Astrocyte (in vitro differentiated cells and primary cell): Measurements from ENCODE around the gene TTYH3. TPM values are rescaled to one million over a fixed set of nuclear protein-coding genes. Genes with fewer than 3 reads are reported as not detected.

Source experiments
- DNase-seq: peaks from one replicate; pipeline ENCODE4 v3.0.0-alpha.2; 2010; ENCODE audit warnings: low read depth
- FAIRE-seq: peaks from 2 replicates; lab custom pipeline; 2011; peaks lifted over from hg19 to GRCh38; lab: Jason Lieb, UNC
- H2AFZ ChIP-seq: 2 replicates; pipeline ENCODE4 v1.6.0; 2012; ENCODE audit warnings: low read depth, low read length, inconsistent platforms
- H3K27ac ChIP-seq: 2 replicates; pipeline ENCODE4 v1.5.1; 2011; ENCODE audit warnings: low read depth, low read length, inconsistent platforms
- H3K27me3 ChIP-seq: 2 replicates; pipeline ENCODE4 v1.6.0; 2011; ENCODE audit warnings: low read length, inconsistent platforms; ENCODE audit not compliant: insufficient read depth
- H3K36me3 ChIP-seq: 2 replicates; pipeline ENCODE4 v1.5.1; 2011; ENCODE audit warnings: low read length, inconsistent platforms; ENCODE audit not compliant: insufficient read depth
- H3K4me1 ChIP-seq: 2 replicates; pipeline ENCODE4 v1.5.1; 2011; ENCODE audit warnings: low read length, inconsistent platforms; ENCODE audit not compliant: insufficient read depth
- H3K4me2 ChIP-seq: 2 replicates; pipeline ENCODE4 v1.6.0; 2012; ENCODE audit warnings: low read length, inconsistent platforms
- H3K4me3 ChIP-seq: 2 replicates; pipeline ENCODE4 v1.5.1; 2011; ENCODE audit warnings: low read depth, mild to moderate bottlenecking, low read length, inconsistent platforms; ENCODE audit not compliant: insufficient read depth
- H3K79me2 ChIP-seq: 2 replicates; pipeline ENCODE4 v1.6.0; 2012; ENCODE audit warnings: mild to moderate bottlenecking, low read length, inconsistent platforms; ENCODE audit not compliant: insufficient read depth
- H3K9ac ChIP-seq: 2 replicates; pipeline ENCODE4 v1.6.0; 2012; ENCODE audit warnings: mild to moderate bottlenecking, low read length, inconsistent platforms
- H3K9me3 ChIP-seq: 2 replicates; pipeline ENCODE4 v1.5.1; 2012; ENCODE audit warnings: low read depth, mild to moderate bottlenecking, low read length, inconsistent platforms; ENCODE audit not compliant: insufficient read depth
- H4K20me1 ChIP-seq: 2 replicates; pipeline ENCODE4 v1.6.0; 2012; ENCODE audit warnings: low read length, inconsistent platforms; ENCODE audit not compliant: insufficient read depth
- H3K27ac Mint-ChIP-seq: one replicate; pipeline ENCODE4 v1.8.0; 2021; ENCODE audit warnings: mild to moderate bottlenecking, mixed read lengths; ENCODE audit not compliant: unreplicated experiment
- H3K27me3 Mint-ChIP-seq: one replicate; pipeline ENCODE4 v1.8.0; 2021; ENCODE audit warnings: low read depth, mixed read lengths; ENCODE audit not compliant: unreplicated experiment
- H3K36me3 Mint-ChIP-seq: one replicate; pipeline ENCODE4 v1.8.0; 2021; ENCODE audit warnings: low read depth, mixed read lengths; ENCODE audit not compliant: unreplicated experiment
- H3K4me1 Mint-ChIP-seq: one replicate; pipeline ENCODE4 v1.8.0; 2021; ENCODE audit warnings: low read depth, mixed read lengths; ENCODE audit not compliant: unreplicated experiment
- H3K4me3 Mint-ChIP-seq: one replicate; pipeline ENCODE4 v1.8.0; 2021; ENCODE audit warnings: mild to moderate bottlenecking, moderate library complexity, mixed read lengths; ENCODE audit not compliant: unreplicated experiment
- H3K9me3 Mint-ChIP-seq: one replicate; pipeline ENCODE4 v1.8.0; 2021; ENCODE audit warnings: mild to moderate bottlenecking, mixed read lengths; ENCODE audit not compliant: unreplicated experiment
- EZH2 ChIP-seq: IDR thresholded peaks from 2 replicates; pipeline ENCODE4 v1.6.1; 2012; ENCODE audit warnings: mild to moderate bottlenecking, low read length, inconsistent platforms; ENCODE audit not compliant: insufficient read depth
- total RNA-seq: library from RNA; stranded (reverse); gene quantifications from 2 replicates; pipeline ENCODE4 v1.2.1, GENCODE V29; 2021
- TF ChIP-seq, protein P1 (sequence below): IDR thresholded peaks from 2 replicates; pipeline ENCODE4 v1.5.1; 2011; ENCODE audit warnings: low read depth, mild to moderate bottlenecking, inconsistent platforms, low read length, moderate library complexity; ENCODE audit not compliant: insufficient read depth

TTYH3 gene
- total RNA-seq, 1 donor from 2014 or later = 273 TPM

DNA sequence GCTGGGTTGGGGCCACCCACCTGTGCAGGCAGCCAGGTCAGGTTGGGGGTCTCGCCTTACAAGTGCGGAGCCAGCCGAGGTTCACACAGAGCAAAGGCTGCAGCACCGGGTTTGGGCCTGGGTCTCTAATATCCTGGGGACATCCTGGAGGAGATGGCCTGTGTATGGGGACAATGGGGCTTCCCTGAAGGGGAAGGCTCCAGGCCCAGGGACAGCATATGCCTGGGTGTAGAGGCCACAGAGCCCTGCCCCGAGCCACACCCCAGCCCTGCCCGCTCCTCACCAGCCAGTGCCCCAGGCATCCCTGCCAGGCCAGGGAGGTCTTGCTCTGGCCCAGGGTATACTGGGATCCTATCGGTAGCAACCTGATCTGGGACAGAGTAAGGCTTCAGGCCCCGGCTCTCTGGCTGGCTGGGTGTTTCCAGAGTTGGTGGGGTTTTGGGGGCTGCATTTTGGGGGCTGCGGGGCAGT, 9.1 kb downstream of the TTYH3 start:
- Mint-ChIP-seq H3K27ac (peak overlapping the region; percentile 62), H3K4me1 (peaks cover 22% of the 10 kb centered on the region), H3K9me3 (no peaks in the 10 kb centered on the region), H3K36me3 (peaks cover 4% of the 10 kb centered on the region), H3K27me3 (no peaks in the 10 kb centered on the region), H3K4me3 (no peak overlapping the region)
- Histone ChIP-seq H3K79me2 (peaks cover 97% of the 10 kb centered on the region), H3K27ac (peak overlapping the region; percentile 89), H3K4me2 (peak overlapping the region; percentile 70), H2AFZ (no peak overlapping the region), H3K4me3 (peak overlapping the region; percentile 10), H3K9me3 (peaks cover under 1% of the 10 kb centered on the region), H3K27me3 (no peaks in the 10 kb centered on the region), H4K20me1 (peaks cover 85% of the 10 kb centered on the region), H3K4me1 (peaks cover 81% of the 10 kb centered on the region), H3K36me3 (no peaks in the 10 kb centered on the region), H3K9ac (peak overlapping the region; percentile 80)
- no peak for DNase-seq
- TF ChIP-seq EZH2 = no peak
- TF ChIP-seq, protein P1, sequence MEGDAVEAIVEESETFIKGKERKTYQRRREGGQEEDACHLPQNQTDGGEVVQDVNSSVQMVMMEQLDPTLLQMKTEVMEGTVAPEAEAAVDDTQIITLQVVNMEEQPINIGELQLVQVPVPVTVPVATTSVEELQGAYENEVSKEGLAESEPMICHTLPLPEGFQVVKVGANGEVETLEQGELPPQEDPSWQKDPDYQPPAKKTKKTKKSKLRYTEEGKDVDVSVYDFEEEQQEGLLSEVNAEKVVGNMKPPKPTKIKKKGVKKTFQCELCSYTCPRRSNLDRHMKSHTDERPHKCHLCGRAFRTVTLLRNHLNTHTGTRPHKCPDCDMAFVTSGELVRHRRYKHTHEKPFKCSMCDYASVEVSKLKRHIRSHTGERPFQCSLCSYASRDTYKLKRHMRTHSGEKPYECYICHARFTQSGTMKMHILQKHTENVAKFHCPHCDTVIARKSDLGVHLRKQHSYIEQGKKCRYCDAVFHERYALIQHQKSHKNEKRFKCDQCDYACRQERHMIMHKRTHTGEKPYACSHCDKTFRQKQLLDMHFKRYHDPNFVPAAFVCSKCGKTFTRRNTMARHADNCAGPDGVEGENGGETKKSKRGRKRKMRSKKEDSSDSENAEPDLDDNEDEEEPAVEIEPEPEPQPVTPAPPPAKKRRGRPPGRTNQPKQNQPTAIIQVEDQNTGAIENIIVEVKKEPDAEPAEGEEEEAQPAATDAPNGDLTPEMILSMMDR = no peak
- no peak for FAIRE-seq

DNA sequence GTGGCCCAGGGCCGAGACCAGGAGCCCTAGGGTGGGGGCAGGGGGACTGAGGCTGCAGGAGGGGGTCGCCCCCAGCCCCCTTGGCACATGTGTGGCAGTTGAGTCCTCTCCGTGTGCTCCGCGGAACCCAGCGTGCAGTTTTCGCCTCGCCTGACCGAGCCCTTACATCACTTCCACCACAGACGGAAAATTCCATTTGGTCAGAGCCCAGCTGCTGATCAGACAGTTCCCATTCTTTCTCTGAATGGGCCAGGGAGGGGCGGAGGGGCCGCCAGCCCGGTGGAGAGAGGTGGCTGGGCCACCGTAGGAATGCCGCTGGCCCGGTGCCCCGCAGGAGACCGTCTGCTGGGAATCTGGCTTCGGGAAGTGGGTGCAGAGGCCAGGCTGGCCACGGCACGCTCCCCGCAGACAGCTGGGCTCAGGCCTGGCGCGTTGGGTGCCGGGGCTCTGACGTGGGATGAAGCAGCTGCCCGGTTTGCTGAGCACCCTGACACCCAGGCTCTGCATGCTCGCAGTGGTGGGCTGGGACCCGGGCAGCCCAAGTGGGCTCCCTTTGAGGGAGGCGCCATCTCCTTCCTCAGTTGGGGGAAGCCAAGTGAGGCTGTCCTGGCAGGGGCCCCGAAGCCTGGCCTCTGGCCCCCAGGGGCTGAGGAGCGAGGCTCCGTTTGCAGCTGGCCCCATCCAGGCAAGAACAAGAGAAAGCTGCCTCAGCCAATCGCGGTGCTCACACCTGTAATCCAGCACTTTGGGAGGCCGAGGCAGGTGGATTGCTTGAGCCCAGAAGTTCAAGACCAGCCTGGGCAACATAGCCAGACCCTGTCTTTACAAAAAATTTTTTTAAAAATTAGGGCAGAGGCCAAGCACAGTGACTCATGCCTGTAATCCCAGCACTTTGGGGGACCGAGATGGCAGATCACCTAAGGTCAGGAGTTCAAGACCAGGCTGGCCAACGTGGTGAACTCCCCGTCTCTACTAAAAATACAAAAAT, 9.9 kb downstream of the TTYH3 start:
- H3K27ac ChIP-seq = peak overlapping the region; percentile 89
- H3K27me3 ChIP-seq = no peaks in the 10 kb centered on the region
- peaks cover 73% of the 10 kb centered on the region for H3K4me1 ChIP-seq
- no peaks in the 10 kb centered on the region for H3K36me3 Mint-ChIP-seq
- H3K27me3 Mint-ChIP-seq = no peaks in the 10 kb centered on the region
- H3K4me3 ChIP-seq = peak overlapping the region; percentile 10
- peaks cover 83% of the 10 kb centered on the region for H4K20me1 ChIP-seq
- H3K36me3 ChIP-seq = no peaks in the 10 kb centered on the region
- H3K9me3 ChIP-seq = no peaks in the 10 kb centered on the region
- TF ChIP-seq, protein P1 = no peak
- no peak for TF ChIP-seq EZH2
- peak overlapping the region; percentile 70 for H3K4me2 ChIP-seq
- H3K79me2 ChIP-seq = peaks cover 95% of the 10 kb centered on the region
- H2AFZ ChIP-seq = no peak overlapping the region
- DNase-seq = peak; percentile 97
- no peaks in the 10 kb centered on the region for H3K9me3 Mint-ChIP-seq
- H3K27ac Mint-ChIP-seq = peak overlapping the region; percentile 93
- H3K4me1 Mint-ChIP-seq = peaks cover 15% of the 10 kb centered on the region
- H3K9ac ChIP-seq = peak overlapping the region; percentile 80
- peak overlapping the region; percentile 40 for H3K4me3 Mint-ChIP-seq
- FAIRE-seq = no peak
